Measurements from ENCODE around the gene PRKCA.

Gene PRKCA

DNA sequence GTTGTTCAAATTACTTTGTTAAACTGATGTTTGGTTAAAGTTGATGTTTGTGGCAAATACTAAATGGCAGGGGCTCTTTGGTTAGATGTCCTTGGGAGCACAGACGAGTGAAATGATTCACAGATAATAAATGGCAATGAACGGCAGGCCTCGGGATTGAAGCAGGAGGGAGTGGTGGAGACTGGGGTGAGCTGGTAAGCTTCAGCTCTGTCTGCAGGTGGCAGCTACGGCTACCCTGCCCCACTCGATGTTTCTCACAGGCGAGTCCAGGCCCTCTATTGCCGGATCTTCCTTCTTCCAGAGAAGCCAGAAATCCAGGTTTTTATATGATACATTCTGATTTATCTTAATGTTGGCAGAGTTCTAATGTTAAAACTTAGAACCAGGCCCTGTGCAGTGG is 387.8 kb downstream of the PRKCA start:
- Histone ChIP-seq H3K9me3 (no peaks in the 10 kb centered on the region), H3K36me3 (no peaks in the 10 kb centered on the region; the same call in none of the 2 replicates), H3K4me1 (no peaks in the 10 kb centered on the region; the same call in 1 of the 2 replicates), H3K27me3 (no peaks in the 10 kb centered on the region), H3K4me3 (ENCODE audit: low read depth, low read length) (no peak overlapping the region)
- DNase-seq = no peak
- TF ChIP-seq, protein P1, sequence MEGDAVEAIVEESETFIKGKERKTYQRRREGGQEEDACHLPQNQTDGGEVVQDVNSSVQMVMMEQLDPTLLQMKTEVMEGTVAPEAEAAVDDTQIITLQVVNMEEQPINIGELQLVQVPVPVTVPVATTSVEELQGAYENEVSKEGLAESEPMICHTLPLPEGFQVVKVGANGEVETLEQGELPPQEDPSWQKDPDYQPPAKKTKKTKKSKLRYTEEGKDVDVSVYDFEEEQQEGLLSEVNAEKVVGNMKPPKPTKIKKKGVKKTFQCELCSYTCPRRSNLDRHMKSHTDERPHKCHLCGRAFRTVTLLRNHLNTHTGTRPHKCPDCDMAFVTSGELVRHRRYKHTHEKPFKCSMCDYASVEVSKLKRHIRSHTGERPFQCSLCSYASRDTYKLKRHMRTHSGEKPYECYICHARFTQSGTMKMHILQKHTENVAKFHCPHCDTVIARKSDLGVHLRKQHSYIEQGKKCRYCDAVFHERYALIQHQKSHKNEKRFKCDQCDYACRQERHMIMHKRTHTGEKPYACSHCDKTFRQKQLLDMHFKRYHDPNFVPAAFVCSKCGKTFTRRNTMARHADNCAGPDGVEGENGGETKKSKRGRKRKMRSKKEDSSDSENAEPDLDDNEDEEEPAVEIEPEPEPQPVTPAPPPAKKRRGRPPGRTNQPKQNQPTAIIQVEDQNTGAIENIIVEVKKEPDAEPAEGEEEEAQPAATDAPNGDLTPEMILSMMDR (IDR thresholded peaks at IDR 0.05; ENCODE audit: low read depth, low read length) = no peak

DNA sequence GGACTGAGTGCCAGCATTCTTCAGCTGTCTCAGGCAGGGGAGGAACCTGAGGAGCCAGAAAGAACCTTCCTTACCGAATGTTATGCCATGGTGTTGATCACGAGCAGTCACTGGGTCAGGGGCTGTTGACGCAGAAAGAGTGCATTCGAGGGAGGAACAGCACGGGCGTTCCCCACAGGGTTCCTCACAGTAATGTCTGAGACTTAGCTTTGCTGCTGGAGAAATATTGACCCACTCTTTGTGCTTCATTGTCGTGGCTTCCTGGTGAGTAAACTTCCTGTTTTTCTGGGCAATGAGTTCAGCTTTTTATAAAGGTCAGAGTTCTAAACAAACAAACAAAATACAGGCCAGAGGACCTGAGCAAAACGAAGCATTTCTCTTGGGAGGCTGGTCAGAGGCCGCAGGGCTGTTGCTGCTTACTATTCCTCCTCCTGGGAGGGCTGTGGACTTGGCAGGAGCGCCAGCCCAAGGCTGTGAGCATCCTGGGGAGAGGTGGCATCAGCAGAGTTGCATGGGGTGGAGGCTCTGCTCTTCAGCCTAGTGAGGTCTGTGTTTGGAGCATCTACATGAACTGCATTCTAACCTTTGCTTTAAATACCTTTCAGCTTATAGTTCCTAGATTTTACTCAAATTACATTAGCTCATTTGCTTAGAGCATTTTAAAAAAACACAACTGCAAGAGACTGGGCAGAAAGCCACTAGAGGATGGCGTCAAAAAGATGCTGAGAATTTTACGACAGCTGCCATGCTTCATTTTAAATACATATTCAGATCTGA is 389.4 kb downstream of the PRKCA start:
- TF ChIP-seq, protein P1 (IDR thresholded peaks at IDR 0.05; ENCODE audit: low read depth, low read length) = no peak
- no peak for DNase-seq
- Histone ChIP-seq H3K27me3 (no peaks in the 10 kb centered on the region), H3K4me1 (no peaks in the 10 kb centered on the region), H3K9me3 (no peaks in the 10 kb centered on the region), H3K36me3 (no peaks in the 10 kb centered on the region; the same call in none of the 2 replicates), H3K4me3 (ENCODE audit: low read depth, low read length) (no peak overlapping the region)

DNA sequence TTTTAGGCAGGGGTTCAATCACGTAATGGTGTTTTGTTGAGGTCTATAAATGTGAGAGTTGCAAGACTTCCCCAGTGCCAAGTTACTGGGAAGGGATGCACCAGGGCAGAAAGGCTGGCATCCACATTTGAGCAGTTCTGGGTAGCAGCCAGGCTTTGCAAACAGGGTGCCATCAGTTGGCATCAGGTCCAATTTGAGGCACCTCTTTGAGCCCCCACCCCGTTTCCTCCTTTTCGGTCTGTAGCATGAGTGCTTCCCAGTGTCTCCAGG is 389.9 kb downstream of the PRKCA start:
- TF ChIP-seq, protein P1 (IDR thresholded peaks at IDR 0.05; ENCODE audit: low read depth, low read length) = no peak
- peaks cover 4% of the 10 kb centered on the region for H3K36me3 ChIP-seq
- no peaks in the 10 kb centered on the region for H3K27me3 ChIP-seq
- no peak for DNase-seq
- no peaks in the 10 kb centered on the region for H3K4me1 ChIP-seq
- no peak overlapping the region for H3K4me3 ChIP-seq (ENCODE audit: low read depth, low read length)
- no peaks in the 10 kb centered on the region for H3K9me3 ChIP-seq

DNA sequence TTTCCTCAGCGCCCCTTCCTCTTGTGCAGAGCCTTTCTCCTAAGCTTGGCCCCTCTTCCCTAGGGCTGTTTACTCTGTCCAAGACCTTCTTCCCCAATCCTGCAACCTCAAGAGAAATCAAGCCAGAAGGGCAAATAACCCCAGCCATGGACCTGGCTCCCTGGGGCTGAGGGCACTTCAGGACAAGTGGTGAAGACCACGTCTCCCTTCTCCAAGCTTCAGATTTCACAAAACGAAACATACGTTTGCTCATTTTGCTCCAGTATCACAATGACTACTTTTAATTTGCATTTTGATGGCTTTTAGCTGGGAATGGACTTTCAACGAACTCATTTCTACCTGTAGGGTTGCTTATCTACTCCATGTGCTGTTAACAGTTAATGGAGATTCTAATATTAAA is 392.7 kb downstream of the PRKCA start:
- no peak for DNase-seq
- H3K36me3 ChIP-seq = peaks cover 5% of the 10 kb centered on the region

DNA sequence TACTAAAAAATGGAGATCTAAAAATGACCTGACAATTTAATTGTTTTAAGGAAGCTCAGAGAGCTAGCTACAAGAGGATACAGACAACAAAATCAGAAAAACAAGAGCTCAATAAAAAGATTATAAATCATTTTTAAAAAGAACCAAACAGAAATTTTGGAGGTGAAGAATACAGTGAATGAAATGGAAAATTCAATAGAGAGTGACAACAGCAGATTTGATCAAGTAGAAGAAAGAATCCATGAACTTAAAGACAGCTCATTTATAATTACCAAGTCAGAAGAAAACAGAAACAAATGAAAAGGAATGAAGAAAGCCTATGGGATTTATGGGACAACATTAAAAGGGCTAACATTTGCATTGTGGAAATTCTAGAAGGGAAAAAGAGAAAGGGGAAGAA is 395.9 kb downstream of the PRKCA start:
- Histone ChIP-seq H3K9me3 (no peaks in the 10 kb centered on the region), H3K4me1 (peaks cover 13% of the 10 kb centered on the region), H3K36me3 (peaks cover 5% of the 10 kb centered on the region), H3K4me3 (ENCODE audit: low read depth, low read length) (no peak overlapping the region), H3K27me3 (no peaks in the 10 kb centered on the region)
- DNase-seq = no peak
- TF ChIP-seq, protein P1 (IDR thresholded peaks at IDR 0.05; ENCODE audit: low read depth, low read length) = no peak

More for the DNA sequence above, 392.7 kb downstream of the PRKCA start:
- TF ChIP-seq, protein P1 (IDR thresholded peaks at IDR 0.05; ENCODE audit: low read depth, low read length) = no peak
- H3K4me3 ChIP-seq (ENCODE audit: low read depth, low read length) = no peak overlapping the region
- no peaks in the 10 kb centered on the region for H3K4me1 ChIP-seq
- no peaks in the 10 kb centered on the region for H3K9me3 ChIP-seq
- H3K27me3 ChIP-seq = no peaks in the 10 kb centered on the region

DNA sequence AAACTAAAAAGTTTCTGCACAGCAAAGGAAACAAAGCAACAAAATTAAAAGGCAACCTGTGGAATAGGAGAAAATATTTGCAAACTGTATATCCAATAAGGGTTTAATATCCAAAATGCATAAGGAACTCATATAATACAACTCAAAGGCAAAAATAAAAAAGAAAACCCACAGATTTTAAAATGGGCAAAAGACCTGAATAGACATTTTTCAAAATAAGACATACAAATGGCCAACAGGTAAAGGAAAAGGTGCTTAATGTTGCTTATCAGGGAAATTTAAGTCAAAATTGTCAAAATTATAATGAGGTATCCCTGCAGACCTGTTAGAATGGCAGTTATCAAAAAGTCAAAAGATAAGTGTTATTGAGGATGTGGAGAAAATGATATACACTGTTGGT is 399.0 kb downstream of the PRKCA start:
- TF ChIP-seq, protein P1 (IDR thresholded peaks at IDR 0.05; ENCODE audit: low read depth, low read length) = no peak
- no peak for DNase-seq
- Histone ChIP-seq H3K27me3 (no peaks in the 10 kb centered on the region), H3K4me1 (peaks cover 21% of the 10 kb centered on the region), H3K36me3 (peaks cover 5% of the 10 kb centered on the region; the same call in 1 of the 2 replicates), H3K4me3 (ENCODE audit: low read depth, low read length) (no peak overlapping the region), H3K9me3 (no peaks in the 10 kb centered on the region)
